ENCODE measurements around the gene NR6A1.

NR6A1 gene

GRCh38 chr9:124492818-124493217, 278.3 kb downstream of the NR6A1 start:
- in situ Hi-C loops (cut with HindIII; ENCODE audit: low pct_ligation_motif_present, low sequenced_read_pairs): no loop called here
- no peak for DNase-seq
- no peak overlapping the region for H3K27ac ChIP-seq
- no peak for TF ChIP-seq CTCF (IDR thresholded peaks at IDR 0.05; ENCODE audit: low read depth, low read length, missing control alignments)
- peaks cover 17% of the 10 kb centered on the region for H3K27me3 ChIP-seq (replicated peaks)
- no peak overlapping the region for H3K4me3 ChIP-seq (ENCODE audit: low read depth, low read length)
- H3K36me3 ChIP-seq (replicated peaks): no peaks in the 10 kb centered on the region

GRCh38 chr9:124491049-124491975, 279.8 kb downstream of the NR6A1 start:
- Histone ChIP-seq H3K27ac (no peak overlapping the region), H3K36me3 (replicated peaks) (no peaks in the 10 kb centered on the region), H3K27me3 (replicated peaks) (peaks cover 30% of the 10 kb centered on the region), H3K4me3 (ENCODE audit: low read depth, low read length) (no peak overlapping the region)
- in situ Hi-C loops (cut with HindIII; ENCODE audit: low pct_ligation_motif_present, low sequenced_read_pairs): no loop called here
- no peak for DNase-seq
- TF ChIP-seq CTCF (IDR thresholded peaks at IDR 0.05; ENCODE audit: low read depth, low read length, missing control alignments): no peak

- no peak overlapping the region for H3K4me3 ChIP-seq (ENCODE audit: low read depth, low read length)
- no peak overlapping the region for H3K27ac ChIP-seq
- DNase-seq: no peak
- TF ChIP-seq CTCF (IDR thresholded peaks at IDR 0.05; ENCODE audit: low read depth, low read length, missing control alignments): no peak
- H3K36me3 ChIP-seq (replicated peaks): no peaks in the 10 kb centered on the region
- in situ Hi-C loops (cut with HindIII; ENCODE audit: low pct_ligation_motif_present, low sequenced_read_pairs): no loop called here
- peaks cover 41% of the 10 kb centered on the region for H3K27me3 ChIP-seq (replicated peaks)
Observed at GRCh38 chr9:124490004-124490403, 281.1 kb downstream of the NR6A1 start.

DNA sequence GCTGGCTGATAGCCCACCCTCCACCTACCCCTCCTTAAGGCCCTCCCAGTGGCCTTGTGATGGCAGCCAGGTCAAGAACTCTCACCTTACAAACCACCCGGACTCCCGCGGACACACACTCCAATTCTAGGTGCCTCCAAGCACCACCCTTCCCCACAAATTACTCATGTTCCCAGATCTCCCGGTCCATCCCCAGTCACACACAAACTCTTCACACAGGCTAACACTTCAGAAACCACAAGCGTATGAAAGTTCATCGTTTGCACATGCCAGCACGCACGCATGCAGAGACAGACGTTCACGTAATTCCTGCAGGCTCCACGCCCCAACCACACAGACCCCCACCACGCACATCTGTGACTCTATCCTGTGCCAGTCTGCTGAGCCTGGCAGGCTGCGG, 281.9 kb downstream of the NR6A1 start:
- Histone ChIP-seq H3K4me3 (ENCODE audit: low read depth, low read length) (no peak overlapping the region), H3K27ac (no peak overlapping the region), H3K27me3 (replicated peaks) (peaks cover 42% of the 10 kb centered on the region), H3K36me3 (replicated peaks) (no peaks in the 10 kb centered on the region)
- TF ChIP-seq CTCF (IDR thresholded peaks at IDR 0.05; ENCODE audit: low read depth, low read length, missing control alignments): no peak
- in situ Hi-C loops (cut with HindIII; ENCODE audit: low pct_ligation_motif_present, low sequenced_read_pairs): no loop called here
- DNase-seq: no peak

- in situ Hi-C loops (cut with HindIII; ENCODE audit: low pct_ligation_motif_present, low sequenced_read_pairs): no loop called here
- Histone ChIP-seq H3K27ac (no peak overlapping the region), H3K36me3 (replicated peaks) (no peaks in the 10 kb centered on the region), H3K27me3 (replicated peaks) (peaks cover 42% of the 10 kb centered on the region), H3K4me3 (ENCODE audit: low read depth, low read length) (no peak overlapping the region)
- no peak for DNase-seq
- no peak for TF ChIP-seq CTCF (IDR thresholded peaks at IDR 0.05; ENCODE audit: low read depth, low read length, missing control alignments)
Observed at GRCh38 chr9:124488641-124489210, 282.4 kb downstream of the NR6A1 start.
